Globus pallidus (tissue), 1 donor: ENCODE results near the gene RABAC1.

Experiments
- DNase-seq: peaks from one replicate; pipeline ENCODE4 v3.0.0-alpha.2; 2015; ENCODE audit warnings: low spot score

RABAC1 gene

GRCh38 chr19:41928754-41929535 is 30.2 kb downstream of the RABAC1 start:
- DNase-seq: no peak

- DNase-seq: no peak
Measured at GRCh38 chr19:41928221-41928683, 30.9 kb downstream of the RABAC1 start, which contains the start of gene ERFL. Gene ERFL, minus strand, starts transcription at chr19:41928449. Its CDS starts 15,530 bp downstream, at chr19:41912919.

- no peak for DNase-seq
Measured at GRCh38 chr19:41927497-41928192, 31.5 kb downstream of the RABAC1 start.

DNA sequence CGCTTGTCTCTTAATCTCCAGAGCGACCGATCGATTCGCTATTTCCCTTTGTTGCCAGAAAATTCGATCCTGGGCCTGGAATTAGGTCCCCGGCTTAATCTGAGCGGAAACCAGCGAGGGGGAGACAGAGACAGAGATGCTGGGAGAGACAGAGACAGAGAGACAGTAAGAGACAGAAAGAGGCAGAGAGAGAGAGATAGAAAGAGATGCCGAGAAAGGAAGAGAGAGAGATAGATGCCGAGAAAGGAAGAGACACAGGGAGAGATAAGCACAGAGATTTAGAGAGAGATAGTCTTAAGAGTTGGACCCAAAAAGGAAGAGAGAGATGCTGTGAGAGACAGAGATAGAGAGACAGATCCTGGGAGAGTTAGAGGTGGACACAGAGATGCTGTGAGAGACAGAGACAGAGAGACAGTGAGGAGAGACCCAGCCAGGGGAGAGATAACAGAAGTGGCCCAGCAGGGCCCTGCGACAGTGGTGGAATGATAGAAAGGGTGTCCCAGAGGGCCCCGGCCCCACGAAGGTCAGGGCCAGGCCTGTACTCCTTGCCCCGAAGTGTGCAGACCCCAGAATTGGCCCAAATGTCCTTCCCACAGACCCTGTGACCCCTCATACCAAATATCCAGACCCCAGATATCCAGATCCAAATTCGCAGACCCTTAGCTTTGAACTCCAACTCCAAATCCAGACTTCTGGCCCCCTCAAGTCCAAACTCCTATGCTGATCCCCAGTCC is 32.2 kb downstream of the RABAC1 start:
- DNase-seq: no peak

- DNase-seq: no peak
Measured at GRCh38 chr19:41926028-41926762, 32.9 kb downstream of the RABAC1 start.

DNA sequence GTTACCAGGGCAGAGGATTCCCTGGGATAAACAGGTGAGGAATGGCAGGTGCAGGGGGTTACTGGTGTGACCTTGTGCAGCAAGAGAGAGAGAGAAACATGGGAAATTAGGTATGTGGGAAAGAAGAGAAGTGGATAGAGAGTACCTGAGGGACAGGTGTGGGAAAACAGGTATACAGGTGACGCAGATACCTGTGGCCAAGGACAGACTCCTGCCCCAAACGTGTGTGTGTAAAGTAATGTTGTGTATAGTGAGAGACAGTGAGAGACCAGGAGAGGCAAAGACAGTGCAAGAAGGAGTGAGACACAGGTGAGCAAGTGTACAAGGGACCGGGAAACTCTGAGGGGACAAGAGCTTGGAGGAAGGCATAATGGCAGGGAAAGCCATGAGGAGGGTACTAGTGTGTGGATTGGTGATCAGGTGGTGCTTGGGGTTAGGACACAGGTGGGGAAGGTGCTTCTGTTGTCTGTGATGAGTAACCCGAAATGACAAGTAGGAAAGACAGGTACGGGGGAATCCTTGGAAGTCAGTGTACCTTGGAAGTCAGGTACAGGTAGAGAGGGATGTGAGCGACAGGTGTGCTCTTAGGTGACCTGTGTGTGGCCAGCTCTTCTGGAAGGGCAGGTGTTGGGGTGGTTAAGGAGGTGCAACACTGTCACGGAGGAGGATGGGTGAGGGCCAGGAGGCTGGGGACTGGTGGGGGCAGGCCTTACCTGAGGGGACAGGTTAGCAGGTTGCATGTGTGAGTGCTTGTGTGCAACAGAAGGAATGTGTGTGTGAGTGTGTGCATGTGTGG is 33.7 kb downstream of the RABAC1 start:
- no peak for DNase-seq

DNA sequence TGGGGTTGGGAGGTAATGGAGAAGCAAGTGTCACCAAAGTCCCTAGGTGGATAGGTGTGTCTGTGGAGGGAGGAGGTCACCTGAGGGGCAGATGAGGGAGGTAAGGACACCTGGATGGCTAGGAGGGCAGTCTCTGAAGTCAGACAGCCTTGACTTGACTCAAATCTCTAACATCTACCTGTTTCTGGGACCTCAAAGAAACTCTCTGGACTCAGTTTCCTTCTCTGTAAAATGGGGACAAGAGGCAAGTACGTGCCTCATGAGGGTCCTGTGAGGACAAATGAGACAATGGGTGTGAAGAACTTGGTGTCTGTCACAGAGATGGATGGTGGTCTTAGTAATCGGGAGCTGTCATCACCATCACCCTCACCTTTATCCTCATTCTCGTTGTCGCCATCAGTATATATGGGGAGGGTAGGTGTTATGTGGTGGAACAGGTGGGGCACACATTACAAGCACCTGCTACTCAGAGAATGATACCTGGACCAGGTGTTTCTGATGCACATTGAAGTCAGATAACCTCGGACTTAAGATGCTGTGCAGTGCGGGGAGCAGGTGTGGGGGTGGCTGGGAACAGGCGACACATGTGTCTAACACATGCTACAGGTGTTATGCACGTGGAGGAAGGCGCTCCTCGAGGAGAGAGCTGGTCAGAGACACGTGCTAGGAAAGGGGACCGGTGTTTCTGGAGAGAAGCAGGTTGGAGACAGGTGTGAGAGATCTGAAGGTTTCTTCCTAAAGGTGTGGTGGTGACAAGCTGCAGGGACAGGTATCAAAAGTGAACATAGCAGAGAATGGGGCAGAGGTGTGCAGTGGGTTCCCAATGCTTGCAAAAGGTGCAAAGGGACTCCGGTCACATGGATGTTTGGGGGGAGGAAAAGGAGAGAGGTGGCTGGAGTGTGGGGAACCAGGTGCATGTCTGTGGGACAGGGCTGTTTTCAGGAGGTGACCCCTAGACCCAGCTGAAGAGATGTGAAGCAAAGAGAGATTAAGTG is 34.7 kb downstream of the RABAC1 start:
- DNase-seq: no peak

- DNase-seq: no peak
Measured at GRCh38 chr19:41923045-41923788, 35.9 kb downstream of the RABAC1 start.

- no peak for DNase-seq
Measured at GRCh38 chr19:41922585-41922984, 36.5 kb downstream of the RABAC1 start.

DNA sequence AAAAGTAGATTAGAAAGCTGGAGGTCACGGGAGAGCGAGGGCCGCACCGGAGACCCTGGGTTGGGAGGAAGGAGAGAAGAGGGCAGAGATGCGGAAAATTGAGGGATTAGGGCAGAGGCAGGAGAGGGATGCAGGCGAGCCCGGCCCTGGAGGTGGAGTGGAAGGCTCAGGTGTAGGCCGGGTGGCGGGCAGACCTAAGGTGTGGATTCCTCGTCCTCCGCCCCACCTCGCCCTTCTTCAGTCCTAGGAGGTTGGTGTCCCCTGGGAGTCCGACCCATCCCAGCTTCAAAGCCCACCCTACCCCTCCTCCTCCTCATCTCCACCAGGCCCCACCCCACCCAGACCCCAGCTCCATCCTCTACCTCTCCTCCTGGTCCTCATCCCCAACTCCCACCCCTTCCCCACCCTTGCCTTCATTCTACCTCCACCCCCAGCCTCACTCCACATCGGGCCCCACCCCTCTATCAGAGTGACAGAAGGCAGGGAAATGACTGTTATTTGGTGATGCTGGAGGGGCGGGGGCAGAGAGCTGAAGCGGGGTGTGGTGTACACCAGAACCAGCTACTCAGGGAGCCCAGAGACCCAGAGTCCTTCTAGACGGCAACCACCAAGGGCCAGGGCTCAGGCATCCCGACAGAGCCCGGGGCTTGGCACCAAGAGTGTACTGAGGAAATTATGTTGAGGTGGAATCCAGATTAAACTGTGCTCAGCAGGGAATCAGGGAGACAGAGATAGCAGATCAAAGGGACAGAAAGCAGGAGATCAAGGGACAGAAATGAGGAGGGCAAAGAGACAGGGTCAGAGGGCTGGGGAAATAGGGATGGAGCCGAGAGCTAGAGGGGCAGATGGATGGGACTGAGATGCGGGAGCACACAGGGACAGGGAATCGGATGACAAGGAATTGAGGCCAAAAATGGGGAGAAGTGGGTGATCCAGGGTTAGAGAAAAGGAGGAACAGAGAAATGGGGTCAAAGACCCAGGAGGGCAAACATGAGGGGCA is 37.2 kb downstream of the RABAC1 start:
- DNase-seq: no peak

GRCh38 chr19:41920882-41921576 is 38.1 kb downstream of the RABAC1 start:
- no peak for DNase-seq

DNA sequence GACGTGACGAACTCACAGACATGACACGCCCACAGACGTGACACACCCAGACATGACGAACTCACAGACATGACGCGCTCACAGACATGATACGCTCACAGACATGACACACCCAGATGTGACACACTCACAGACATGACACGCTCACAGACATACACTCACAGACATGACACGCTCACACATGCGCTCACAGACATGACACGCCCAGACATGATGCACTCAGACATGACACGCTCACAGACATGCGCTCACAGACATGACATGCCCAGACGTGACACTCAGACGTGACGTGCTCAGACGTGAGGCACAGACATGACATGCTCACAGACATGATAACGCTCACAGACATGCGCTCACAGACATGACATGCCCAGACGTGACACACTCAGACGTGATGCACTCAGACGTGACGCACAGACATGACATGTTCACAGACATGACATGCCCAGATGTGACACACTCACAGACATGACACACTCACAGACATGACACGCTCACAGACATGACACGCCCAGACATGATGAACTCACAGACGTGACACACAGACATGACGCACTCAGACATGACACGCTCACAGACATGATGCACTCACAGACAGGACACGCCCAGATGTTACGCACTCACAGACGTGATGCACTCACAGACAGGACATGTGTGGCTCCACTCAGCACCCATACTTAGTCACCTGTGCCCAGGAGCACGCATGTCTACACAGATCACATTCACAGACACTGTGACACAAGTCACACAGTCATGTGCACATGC is 39.0 kb downstream of the RABAC1 start:
- no peak for DNase-seq

DNA sequence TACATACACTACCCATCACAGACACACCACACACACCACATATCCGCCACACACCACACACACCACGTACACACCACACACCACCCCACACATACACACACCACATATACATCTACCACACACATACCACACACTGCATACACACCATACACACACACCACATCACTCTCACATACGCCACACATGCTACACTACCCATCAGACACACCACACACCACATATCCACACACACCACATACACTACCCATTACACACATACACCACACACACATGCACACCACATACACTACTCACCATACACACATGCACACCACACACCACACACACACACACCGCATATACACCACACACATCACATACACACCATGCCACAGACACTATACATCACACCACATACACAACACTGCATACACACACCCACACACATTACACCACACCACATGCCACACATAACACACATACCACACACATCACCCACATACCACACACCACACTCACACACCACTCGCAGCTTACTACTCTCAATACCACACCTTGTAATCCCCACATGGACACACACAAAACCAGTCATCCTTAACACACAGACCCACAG is 40.4 kb downstream of the RABAC1 start:
- DNase-seq: no peak

GRCh38 chr19:41918095-41918494 is 41.0 kb downstream of the RABAC1 start:
- DNase-seq: no peak

DNA sequence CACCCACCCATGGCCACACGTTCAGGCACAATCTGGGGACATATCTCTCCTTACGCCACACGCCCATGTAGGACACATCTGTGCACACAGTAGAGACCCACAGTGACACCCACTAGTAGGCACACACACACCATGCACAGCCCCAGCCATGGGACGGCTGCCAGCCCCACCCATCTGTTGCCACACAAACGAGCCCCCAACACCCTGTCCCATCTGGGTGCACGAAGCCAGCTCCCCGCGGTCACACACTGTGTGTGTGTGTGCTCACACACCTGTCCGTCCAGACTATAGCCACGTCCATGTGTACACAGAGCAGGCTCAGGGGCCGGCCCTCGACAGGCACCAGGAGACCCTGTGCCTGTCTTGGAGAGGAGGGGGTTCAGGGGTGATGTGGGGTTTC is 41.4 kb downstream of the RABAC1 start:
- no peak for DNase-seq

- no peak for DNase-seq
Measured at GRCh38 chr19:41915776-41916414, 43.2 kb downstream of the RABAC1 start.
